Measurements from ENCODE around the gene COQ10A.
A peak's percentile ranks its signal among the peaks of the same experiment; 100 is the strongest.

The COQ10A gene

DNA sequence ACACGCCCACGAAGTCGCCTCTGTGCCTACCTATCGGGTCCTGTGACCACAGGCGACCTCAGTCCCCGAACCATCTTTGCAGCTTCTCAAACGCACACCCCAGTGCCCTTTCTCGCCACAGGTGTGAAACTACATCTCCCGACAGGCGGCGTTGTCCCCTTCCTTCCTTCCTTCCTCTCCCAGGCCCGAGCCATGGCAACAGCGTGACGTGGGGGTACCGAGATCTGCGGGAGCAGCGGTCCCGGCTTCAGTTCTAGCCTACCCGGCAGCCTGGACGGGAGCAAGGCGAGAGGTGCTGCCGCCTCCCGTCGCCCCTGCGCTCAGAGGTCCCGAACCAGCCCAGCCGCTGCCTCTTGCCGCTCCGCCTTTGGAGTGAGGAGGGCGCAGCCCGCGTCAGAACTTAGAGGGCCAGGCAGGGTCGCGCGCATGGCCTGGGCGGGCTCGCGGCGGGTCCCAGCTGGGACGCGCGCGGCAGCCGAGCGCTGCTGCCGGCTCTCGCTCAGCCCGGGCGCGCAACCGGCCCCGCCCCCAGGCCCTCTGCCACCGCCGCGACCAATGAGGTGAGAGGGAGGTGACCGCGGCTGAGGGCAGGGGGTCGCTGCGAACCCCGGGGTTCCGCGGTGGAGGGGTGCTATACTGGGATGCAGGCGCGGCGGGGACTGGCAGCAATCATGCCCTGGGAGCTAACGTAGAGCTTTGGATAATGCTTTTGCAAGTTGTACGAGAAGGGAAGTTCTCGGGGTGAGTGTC lies at the start of gene COQ10A:
TSS of gene COQ10A (plus strand) at position 250 of the 750 bp plus-strand sequence. CDS start at position 427, 177 bp downstream.
- peak; percentile 78 for DNase-seq

DNA sequence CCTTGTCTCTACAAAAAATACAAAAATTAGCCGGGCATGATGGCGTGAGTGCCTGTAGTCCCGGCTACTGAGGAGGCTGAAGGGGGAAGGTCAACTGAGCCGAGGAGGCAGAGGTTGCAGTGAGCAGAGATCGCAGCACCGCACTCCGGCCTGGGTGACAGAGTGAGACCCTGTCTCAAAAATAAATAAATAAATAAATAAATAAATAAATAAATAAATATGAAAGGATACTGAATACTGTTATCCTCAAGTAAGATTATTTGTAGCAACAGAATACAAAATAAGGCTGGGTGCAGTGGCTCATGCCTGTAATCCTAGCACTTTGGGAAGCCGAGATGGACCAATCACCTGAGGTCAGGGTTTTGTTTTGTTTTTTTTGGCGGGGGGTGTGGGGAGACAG lies 46.9 kb upstream of the COQ10A start:
- no peak for DNase-seq

DNA sequence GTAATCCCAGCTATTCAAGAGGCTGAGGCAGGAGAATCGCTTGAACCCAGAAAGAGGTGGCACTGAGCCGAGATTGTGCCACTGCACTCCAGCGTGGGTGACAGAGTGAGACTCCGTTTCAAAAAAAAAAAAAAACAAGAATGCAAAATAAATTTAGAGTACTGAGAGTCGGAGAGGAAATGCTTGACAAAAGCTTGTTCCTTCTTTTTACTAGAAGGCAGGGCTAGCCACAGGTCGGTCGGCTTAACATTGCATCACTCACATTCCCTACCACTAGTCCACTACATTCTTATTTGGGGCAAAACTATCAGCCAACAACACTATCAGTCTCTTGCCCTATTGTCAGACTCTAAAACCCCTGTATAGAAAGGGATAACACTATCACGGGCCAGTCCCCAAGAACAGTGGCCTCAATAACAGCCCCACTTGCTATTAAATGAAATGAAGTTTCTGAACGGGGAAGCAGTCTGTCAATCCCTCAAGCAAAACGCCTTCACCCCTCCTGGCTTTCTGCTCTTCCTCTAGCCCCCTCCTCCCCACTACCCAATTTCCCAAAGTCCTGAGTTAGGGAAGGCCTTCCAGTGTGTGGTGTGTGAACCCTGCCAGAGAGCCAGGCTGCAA lies 46.0 kb upstream of the COQ10A start:
- DNase-seq, result peak; percentile 96

DNA sequence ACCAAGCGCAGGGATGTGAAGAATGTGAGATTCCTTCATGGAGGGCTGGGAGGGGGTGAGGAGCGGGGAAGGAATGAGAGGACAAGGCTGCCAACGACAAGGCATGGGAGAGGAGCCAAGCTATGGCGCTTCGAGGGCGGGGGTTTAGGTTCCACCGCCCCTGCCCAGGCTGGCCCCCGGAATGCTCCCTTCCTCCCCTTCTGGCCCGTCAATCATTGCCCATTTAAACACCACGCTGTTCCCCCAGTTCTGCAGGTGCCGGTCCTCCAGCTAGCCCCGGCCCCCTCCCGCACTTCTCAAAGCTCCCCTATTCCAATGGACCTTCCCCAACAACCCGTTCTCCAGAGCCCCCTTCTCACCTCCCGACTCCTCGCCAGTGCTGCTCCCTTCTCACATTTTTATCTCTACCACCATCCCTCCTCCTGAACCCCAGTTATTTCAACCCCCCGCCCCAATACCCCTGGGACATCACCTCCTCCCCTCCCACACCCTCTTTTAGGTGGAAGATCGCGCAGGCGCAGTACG lies 45.4 kb upstream of the COQ10A start:
- no peak for DNase-seq

DNA sequence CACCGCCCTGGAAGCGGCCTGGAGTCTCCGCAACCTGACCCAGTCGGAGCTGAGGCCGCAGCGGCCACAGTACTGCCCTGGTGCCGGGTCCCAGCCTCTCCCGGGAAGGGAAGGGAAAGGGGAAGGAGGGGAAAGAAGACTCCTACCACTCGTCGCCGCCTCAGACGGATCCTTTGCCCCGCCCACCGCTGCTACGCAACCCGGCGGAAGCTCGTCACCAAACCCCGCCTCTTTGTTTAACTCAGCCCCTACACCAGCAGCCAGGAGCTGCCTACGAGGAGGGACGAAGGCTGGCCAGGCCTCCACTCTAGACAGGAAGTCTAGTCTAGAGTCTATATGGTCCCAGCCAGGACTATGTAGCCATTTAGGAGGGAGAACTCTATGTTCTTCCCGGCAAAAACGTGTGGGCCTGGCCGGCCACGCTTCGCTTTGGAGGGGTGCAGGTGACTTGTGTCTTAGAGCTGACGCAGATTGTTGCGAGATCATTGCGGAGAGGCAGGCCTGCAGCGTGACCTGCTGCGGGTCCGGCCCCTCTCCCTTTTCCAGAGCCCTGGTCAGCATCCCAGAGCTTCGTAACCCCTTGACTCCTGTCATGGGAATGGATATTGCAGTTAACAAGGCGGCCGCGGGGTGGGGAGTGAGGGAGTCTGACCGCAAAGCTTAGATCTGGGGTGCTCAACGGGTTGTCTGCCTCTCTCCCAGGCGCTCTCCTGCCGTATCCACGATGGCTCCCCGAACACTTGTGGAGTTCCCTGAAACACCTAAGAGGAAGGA lies 44.8 kb upstream of the COQ10A start, which contains the start of gene RNF41:
TSS of gene RNF41 (minus strand) at position 166 of the 774 bp plus-strand sequence. CDS start 7,875 bp downstream, outside the sequence.
- DNase-seq, result peak; percentile 97

DNA sequence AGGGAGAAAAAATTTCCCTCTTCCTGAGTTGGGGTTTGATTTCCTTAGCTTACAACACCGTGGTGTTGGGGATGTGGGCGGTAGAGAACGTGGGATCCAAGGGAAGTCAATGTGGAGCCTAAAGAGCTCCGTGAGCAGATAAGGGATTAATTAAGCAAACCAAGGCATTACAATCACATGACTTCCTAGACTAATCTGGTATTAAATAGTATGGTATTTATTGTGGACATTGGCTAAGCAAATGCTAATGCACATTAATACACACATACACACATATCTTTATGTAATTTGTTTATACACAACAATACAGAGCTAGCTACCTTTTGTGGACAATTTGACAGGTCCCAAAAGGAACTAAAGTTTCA lies 44.2 kb upstream of the COQ10A start:
- no peak for DNase-seq

DNA sequence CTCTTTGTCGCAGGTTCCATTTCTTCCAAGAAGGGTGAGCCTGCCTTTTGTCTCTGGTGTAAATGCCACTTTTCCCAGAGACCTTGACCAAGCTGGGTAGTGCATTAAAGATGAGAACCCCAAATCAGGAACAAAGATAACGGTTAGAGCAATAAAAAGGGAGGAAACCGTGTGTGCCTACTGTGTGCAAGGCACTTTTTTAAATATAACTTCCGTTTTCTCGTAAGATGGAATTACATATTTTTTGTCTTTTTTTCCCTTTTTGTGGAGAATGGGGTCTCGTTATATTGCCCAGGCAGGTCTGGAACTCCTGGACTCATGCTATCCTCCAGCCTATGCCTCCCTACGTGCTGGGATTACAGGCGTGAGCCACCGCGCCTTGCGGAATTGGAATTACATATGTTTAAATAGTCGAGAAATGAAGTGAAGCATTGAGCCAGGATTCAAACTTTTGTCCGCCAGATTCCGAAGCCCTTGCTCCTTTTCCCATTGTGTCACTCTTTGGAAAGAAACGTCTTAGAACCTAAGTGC lies 43.1 kb upstream of the COQ10A start:
- no peak for DNase-seq

DNA sequence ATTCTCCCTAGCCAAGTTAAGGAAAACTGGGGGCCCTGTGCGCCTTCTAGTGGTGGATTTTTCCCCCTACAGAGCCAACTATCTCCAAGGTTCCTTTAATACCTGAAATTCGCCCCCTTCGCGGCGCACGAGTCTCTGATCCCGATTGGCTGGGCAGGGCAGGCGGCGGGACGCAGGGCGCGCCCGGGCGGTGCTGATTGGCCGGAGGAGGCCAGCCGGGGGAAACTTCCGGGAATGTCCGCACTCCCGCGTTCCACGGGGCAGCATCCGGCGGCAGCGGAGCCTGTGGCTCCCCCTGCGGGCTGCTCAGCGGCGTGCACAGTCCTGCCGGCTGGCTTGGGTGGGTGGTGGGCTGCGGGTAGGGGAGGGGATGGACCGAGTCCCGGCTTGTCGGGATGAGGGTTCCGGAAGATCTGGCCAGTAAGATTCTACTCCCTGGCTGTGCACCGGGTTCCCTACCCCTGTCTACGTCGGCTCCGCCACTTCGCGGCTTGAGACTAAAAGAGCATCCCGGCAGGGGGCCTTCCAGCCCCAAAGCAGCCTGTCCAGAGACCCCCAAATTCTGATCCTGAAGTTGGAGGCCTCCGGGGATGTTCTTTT lies 42.5 kb upstream of the COQ10A start, which contains the start of gene NABP2:
TSS of gene NABP2 (plus strand) at position 241 of the 600 bp plus-strand sequence. CDS start 515 bp downstream, outside the sequence.
- peak; percentile 96 for DNase-seq

DNA sequence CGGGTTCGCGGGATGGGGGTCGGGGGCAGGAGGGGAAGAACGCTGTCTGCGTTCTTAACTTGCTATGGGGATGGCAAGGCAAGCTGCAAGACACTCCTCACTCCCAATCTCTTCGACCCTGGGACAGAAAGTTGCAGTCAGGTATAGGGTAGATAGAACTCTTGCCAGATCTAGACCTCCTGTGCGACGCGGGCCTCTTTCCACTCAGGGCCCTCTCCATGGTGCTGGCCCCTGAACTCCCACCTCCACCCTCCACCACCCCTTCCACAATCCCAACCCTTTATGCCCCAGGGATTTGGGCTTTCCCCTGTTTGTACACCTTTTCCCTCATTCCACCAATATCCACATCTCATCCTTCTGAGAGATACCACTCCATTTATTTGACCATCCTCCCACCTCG lies 41.8 kb upstream of the COQ10A start:
- no peak for DNase-seq

DNA sequence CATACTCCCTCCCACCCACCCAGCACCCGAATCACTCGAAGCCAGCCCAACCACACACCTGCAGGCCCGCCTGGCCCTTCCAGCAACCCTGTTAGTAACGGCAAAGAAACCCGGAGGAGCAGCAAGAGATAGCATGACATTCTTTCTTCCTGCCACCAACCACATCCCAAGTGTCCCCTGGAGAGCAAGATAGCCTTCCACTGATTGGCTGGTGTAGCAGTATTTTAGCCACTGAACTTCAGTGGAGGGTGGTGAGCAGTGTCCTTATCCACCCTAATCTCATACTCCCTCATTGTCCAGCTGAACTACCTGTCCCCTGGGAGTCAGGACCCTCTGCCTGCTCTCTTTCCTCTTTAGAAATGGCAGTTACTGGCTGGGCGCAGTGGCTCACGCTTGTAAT lies 37.7 kb upstream of the COQ10A start:
- no peak for DNase-seq

DNA sequence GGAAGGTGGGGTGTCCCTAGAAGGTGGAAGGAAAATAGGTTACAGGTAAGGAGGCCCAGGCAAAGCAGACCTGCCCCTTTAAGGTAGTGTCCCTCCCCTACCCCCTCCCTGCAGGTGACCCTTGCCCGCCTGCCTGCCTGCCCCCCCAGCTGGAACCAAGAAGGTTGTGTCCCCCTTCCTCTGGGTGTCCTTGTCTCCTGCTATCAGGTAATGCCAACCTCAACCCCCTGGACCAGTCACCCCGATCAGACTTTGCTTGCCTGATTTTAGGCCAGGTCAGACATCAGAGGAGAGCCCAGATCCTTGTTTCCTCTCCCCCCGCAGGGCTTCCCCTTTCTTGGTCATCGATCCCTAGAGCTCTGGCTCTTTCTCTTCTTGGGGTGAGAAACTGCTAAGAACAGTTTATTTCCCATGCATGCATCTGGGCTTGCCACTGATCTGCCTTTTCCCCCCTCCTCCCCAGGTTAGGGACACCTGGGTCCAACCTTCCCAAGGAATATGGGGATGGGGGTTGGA lies 36.8 kb upstream of the COQ10A start, which contains the start of gene SLC39A5:
TSS of gene SLC39A5 (plus strand) at position 136 of the 516 bp plus-strand sequence. CDS start 1,224 bp downstream, outside the sequence.
- peak; percentile 19 for DNase-seq

DNA sequence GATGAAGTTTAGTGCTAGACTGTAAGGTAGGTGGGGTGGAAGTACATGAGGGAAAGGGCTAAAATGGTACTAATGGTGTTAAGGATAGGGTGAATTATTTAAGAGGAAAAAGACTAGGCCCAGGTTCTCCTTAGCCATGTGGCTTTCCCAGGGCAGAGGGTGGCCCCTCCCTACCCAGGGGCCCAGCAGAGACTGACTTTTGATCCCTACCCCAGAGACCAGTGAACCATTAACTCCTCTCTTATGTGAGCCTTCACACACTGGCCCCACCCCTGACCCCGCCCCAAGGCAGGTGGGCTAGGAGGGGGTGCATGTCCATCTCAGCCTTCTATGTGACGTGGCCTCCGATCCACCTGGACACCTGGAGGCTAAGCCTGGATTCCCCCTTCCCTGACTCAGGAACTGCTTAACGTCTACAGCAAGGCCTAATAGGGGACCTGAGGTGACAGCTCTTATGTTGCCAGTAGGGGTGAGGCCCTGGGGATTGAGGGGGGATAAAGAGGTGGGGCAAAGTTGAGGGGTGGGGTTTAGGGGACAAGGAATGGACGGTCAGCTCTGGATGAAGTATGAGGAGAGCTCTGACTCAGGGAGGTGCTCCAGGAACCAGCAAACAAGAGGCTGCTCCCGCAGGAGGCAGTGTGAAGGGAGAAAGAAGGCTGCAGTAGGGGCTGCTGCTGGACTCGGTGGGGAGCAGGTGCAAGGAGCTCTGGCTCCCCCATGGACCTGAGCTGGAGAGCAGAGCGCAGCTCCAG lies 36.1 kb upstream of the COQ10A start:
- no peak for DNase-seq

DNA sequence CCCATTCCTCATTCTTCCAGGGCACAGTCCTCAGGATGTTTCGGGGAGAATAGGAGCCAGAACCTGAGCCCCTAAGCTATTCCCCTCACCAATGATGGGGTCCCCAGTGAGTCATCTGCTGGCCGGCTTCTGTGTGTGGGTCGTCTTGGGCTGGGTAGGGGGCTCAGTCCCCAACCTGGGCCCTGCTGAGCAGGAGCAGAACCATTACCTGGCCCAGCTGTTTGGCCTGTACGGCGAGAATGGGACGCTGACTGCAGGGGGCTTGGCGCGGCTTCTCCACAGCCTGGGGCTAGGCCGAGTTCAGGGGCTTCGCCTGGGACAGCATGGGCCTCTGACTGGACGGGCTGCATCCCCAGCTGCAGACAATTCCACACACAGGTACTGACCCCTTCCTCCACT lies 35.6 kb upstream of the COQ10A start:
- DNase-seq, result no peak

DNA sequence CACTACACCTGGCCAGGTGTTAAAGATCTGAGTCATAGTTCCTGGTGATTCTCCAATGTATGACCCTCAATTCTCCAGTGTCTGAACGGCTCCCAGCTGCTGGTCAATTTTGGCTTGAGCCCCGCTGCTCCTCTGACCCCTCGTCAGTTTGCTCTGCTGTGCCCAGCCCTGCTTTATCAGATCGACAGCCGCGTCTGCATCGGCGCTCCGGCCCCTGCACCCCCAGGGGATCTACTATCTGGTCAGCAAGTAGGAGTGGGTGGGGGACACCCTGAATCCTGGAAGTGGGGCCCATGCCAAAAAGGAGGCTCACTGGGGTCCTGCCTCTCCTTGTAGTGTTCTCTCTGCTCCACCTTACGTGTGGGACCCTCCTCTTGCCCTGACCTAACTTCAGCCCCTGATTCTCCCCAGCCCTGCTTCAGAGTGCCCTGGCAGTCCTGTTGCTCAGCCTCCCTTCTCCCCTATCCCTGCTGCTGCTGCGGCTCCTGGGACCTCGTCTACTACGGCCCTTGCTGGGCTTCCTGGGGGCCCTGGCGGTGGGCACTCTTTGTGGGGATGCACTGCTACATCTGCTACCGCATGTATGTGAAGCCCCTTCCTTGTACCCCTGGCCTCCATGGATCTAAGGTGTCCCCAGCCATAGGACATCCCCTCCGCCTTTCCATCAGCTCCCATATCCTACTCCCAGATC lies 31.9 kb upstream of the COQ10A start:
- DNase-seq, result no peak

DNA sequence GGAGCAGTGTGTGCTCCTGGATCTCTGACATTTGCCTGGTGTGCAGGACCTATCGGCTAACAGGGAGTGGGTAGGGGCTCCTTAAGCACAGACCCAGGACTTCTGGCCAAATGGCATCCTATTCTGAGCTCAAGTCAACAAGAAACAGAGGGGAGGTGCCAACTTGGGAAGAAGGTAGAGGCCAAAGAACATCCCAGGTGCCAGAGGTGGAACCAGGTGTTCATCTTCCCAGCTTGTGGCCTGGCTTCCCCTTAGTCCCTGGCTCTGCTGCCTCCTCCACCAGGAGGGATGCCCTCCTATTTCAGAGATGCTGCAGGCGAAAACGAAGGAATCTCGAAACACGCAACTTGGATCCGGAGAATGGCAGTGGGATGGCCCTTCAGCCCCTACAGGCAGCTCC lies 30.7 kb upstream of the COQ10A start:
- DNase-seq, result no peak

DNA sequence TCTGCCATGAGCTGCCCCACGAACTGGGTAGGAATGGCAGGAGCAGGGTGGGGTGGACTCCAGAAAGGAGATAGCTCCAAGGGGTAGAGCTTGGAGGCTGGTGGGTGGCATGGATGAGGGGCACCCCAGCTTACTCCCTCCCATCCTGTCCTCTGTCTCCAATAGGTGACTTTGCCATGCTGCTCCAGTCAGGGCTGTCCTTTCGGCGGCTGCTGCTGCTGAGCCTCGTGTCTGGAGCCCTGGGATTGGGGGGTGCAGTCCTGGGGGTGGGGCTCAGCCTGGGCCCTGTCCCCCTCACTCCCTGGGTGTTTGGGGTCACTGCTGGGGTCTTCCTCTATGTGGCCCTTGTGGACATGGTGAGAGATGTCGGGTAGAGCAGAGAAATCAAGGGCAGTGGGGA lies 29.8 kb upstream of the COQ10A start:
- no peak for DNase-seq

DNA sequence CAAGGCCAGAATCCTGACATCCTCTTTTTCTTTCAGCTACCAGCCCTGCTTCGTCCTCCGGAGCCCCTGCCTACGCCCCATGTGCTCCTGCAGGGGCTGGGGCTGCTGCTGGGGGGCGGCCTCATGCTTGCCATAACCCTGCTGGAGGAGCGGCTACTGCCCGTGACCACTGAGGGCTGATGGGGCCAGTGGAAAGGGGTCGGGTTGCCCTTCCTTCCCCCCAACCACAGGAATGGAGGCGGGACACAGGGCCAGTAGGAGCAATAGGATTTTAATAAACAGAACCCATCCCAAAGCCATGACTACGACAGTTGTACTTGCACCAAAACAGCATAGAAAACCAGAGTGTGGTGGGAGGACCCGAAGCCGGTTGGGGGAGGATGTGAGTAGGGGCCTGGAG lies 29.2 kb upstream of the COQ10A start:
- DNase-seq, result no peak

DNA sequence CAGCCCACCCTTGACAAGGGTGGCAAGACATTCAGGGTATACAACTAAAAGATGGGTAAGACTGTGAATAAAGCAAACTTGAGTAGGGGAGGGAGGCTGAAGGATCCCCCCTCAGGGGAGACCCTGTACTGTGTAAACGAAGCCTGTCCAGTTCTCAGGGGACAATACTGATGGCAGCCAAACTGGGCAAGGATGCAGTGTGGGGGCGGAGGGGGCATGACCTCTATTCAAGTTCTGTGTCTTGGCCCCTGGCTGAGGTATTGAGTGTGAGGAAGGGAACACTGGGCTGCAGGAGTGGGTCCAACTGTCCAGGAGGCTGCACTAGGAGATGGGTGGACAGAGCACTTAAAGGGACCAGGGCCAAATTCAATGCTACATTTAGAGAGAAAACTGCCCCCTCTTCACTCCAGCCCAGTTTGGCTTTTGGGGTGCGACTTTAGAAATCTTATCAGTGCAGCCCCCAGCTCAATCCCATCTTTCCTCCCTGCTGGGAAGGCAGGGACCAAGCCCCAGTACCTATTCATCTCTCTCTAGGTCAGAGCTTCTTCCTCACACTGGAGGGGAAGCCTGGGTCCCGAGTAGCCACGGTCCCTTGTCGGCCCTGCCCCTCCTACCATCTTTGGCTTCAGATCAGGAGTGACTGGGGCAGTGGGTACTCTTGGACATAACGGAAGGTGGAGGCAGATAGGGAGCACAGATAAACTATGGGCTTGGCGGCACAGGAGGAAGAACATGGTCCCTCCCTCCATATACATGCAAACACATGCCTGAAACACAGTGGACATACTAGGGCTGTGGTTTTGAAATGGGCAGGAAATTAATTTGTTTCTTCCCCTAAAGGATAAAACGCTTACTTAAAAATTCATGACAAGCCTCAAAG lies 25.1 kb upstream of the COQ10A start:
- no peak for DNase-seq

DNA sequence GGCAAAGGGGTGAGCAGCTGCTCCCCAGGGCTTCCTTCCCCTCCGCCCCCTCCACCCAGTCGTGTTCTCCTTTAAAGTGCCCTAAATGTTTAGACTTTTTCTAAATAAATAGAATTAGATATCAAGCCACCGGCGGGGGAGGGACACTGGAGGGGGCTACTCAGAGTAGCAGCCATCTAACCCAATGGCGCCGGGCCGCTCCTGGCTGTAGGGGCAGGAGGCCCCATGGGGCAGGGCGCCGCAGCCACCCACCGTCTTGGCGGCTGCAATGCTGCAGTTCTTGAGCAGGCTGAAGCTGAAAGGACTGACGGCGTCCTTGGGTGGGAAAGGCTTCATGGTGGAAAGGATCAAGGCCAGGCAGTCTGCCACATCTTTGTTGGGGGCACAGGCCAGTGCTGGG lies 23.8 kb upstream of the COQ10A start:
- no peak for DNase-seq

DNA sequence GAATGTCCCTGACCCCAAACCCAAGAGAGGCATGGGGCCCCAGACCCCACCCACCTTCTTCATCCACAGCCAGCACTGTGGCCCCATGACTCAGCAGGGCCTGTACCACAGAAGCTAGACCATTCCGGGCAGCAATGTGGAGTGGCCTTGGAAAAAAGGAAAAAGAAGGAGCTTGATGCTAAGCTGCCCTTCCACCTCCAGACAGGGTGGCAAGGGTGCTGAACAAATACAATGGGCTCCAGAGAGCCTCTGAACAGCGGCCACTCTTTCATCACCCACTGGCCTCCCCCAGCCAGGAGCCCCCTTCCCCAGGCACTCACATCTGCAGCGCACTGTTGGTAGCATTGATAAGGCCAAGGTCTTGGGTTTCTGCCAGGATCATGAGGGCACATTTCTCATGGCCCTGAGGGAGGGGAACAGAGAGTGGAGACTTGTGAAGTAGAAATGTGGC lies 23.0 kb upstream of the COQ10A start:
- no peak for DNase-seq
